ENCODE measurements around the gene KCTD17.

DNA sequence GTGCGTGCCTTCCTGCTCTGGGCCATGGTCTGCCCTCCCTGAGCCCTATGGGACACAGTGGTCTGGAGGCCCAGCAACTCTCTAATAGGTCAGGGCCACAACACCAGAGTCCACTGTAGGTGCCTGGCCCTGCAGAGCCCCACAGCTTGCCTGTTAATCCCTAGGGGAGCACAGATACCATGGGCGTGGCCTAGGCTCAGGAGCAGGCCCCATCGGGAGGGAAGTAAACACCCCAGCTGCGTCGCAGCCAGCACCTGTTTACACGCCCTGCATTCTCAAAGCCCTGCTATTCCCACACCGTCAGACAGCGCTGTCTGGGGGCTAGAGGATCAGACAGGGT lies 2.5 kb downstream of the KCTD17 start:
- TF ChIP-seq, protein P1, sequence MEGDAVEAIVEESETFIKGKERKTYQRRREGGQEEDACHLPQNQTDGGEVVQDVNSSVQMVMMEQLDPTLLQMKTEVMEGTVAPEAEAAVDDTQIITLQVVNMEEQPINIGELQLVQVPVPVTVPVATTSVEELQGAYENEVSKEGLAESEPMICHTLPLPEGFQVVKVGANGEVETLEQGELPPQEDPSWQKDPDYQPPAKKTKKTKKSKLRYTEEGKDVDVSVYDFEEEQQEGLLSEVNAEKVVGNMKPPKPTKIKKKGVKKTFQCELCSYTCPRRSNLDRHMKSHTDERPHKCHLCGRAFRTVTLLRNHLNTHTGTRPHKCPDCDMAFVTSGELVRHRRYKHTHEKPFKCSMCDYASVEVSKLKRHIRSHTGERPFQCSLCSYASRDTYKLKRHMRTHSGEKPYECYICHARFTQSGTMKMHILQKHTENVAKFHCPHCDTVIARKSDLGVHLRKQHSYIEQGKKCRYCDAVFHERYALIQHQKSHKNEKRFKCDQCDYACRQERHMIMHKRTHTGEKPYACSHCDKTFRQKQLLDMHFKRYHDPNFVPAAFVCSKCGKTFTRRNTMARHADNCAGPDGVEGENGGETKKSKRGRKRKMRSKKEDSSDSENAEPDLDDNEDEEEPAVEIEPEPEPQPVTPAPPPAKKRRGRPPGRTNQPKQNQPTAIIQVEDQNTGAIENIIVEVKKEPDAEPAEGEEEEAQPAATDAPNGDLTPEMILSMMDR (conservative IDR thresholded peaks at IDR 0.05), result no peak
- no peak for TF ChIP-seq EZH2 (IDR thresholded peaks at IDR 0.05; ENCODE audit: low read depth)

Data from PC-9 (cell line).